NT2/D1 (cell line): ENCODE results near the gene WDR45B.

Experiments used
- DNase-seq: peaks from one replicate; pipeline ENCODE4 v3.0.0-alpha.2; 2011; ENCODE audit warnings: low read depth, low spot score
- H3K27me3 ChIP-seq: 2 replicates; pipeline ENCODE4 v1.6.0; 2011; ENCODE audit warnings: mild to moderate bottlenecking; ENCODE audit not compliant: insufficient read length, insufficient read depth
- H3K36me3 ChIP-seq: 2 replicates; pipeline ENCODE4 v1.6.1; 2011; ENCODE audit warnings: mild to moderate bottlenecking, low read length, mixed read lengths; ENCODE audit not compliant: insufficient read depth, insufficient read length
- H3K4me1 ChIP-seq: 2 replicates; pipeline ENCODE4 v1.5.1; 2011; ENCODE audit not compliant: insufficient read depth, insufficient read length
- H3K4me3 ChIP-seq: 2 replicates; pipeline ENCODE4 v1.5.1; 2011; ENCODE audit warnings: low read depth; ENCODE audit not compliant: insufficient read length
- H3K9ac ChIP-seq: 2 replicates; pipeline ENCODE4 v1.6.0; 2011; ENCODE audit warnings: low read depth; ENCODE audit not compliant: insufficient read length
- H3K9me3 ChIP-seq: 2 replicates; pipeline ENCODE4 v1.5.1; 2011; ENCODE audit warnings: mild to moderate bottlenecking, low read length; ENCODE audit not compliant: insufficient read depth
- SUZ12 ChIP-seq: IDR thresholded peaks from 2 replicates; pipeline ENCODE4 v1.6.1; 2011; ENCODE audit not compliant: insufficient read length, insufficient read depth; ENCODE audit errors: extremely low read depth
- YY1 ChIP-seq: IDR thresholded peaks from 2 replicates; pipeline ENCODE4 v1.6.1; 2011; ENCODE audit not compliant: insufficient read length, insufficient read depth
- ZNF274 ChIP-seq: IDR thresholded peaks from 2 replicates; pipeline ENCODE4 v1.6.1; 2011; ENCODE audit warnings: mild to moderate bottlenecking, low read depth, low read length

Gene WDR45B

GRCh38 chr17:82661717-82662683, 13.8 kb upstream of the WDR45B start:
- DNase-seq, result no peak
- no peaks in the 10 kb centered on the region for H3K27me3 ChIP-seq
- peaks cover 6% of the 10 kb centered on the region for H3K4me1 ChIP-seq
- TF ChIP-seq YY1 (no peak), ZNF274 (no peak), SUZ12 (no peak)
- no peaks in the 10 kb centered on the region for H3K36me3 ChIP-seq
- H3K9ac ChIP-seq, result no peak overlapping the region
- peaks cover 8% of the 10 kb centered on the region; the same call in 1 of the 2 replicates for H3K9me3 ChIP-seq
- no peak overlapping the region for H3K4me3 ChIP-seq

GRCh38 chr17:82659886-82660285, 11.6 kb upstream of the WDR45B start:
- H3K4me1 ChIP-seq, result peaks cover 5% of the 10 kb centered on the region
- TF ChIP-seq YY1, result no peak
- TF ChIP-seq SUZ12, result no peak
- no peak for TF ChIP-seq ZNF274
- H3K9me3 ChIP-seq, result peaks cover 8% of the 10 kb centered on the region; the same call in 1 of the 2 replicates
- no peaks in the 10 kb centered on the region for H3K36me3 ChIP-seq
- H3K9ac ChIP-seq, result no peak overlapping the region
- no peak overlapping the region for H3K4me3 ChIP-seq
- H3K27me3 ChIP-seq, result no peaks in the 10 kb centered on the region
- DNase-seq, result no peak

GRCh38 chr17:82658796-82659452, 10.7 kb upstream of the WDR45B start:
- Histone ChIP-seq H3K4me3 (no peak overlapping the region), H3K9me3 (peaks cover 8% of the 10 kb centered on the region; the same call in 1 of the 2 replicates), H3K9ac (no peak overlapping the region), H3K4me1 (no peaks in the 10 kb centered on the region), H3K36me3 (no peaks in the 10 kb centered on the region), H3K27me3 (no peaks in the 10 kb centered on the region)
- TF ChIP-seq ZNF274 (no peak), YY1 (no peak), SUZ12 (no peak)
- DNase-seq, result no peak

GRCh38 chr17:82658331-82658730, 10.1 kb upstream of the WDR45B start:
- no peak overlapping the region for H3K9ac ChIP-seq

GRCh38 chr17:82657926-82658325, 9.7 kb upstream of the WDR45B start:
- Histone ChIP-seq H3K9me3 (peaks cover 8% of the 10 kb centered on the region; the same call in 1 of the 2 replicates), H3K36me3 (no peaks in the 10 kb centered on the region), H3K9ac (no peak overlapping the region), H3K4me1 (no peaks in the 10 kb centered on the region), H3K4me3 (no peak overlapping the region), H3K27me3 (no peaks in the 10 kb centered on the region)
- TF ChIP-seq YY1, result no peak
- no peak for TF ChIP-seq ZNF274
- TF ChIP-seq SUZ12, result no peak
- DNase-seq, result no peak

More at GRCh38 chr17:82658331-82658730, 10.1 kb upstream of the WDR45B start:
- DNase-seq, result no peak
- no peaks in the 10 kb centered on the region for H3K4me1 ChIP-seq
- no peaks in the 10 kb centered on the region for H3K36me3 ChIP-seq
- H3K9me3 ChIP-seq, result peaks cover 8% of the 10 kb centered on the region; the same call in 1 of the 2 replicates
- no peak for TF ChIP-seq ZNF274
- TF ChIP-seq YY1, result no peak
- no peak for TF ChIP-seq SUZ12
- no peak overlapping the region for H3K4me3 ChIP-seq
- H3K27me3 ChIP-seq, result no peaks in the 10 kb centered on the region

- H3K4me3 ChIP-seq, result no peak overlapping the region
- no peak for DNase-seq
- H3K9ac ChIP-seq, result no peak overlapping the region
- H3K4me1 ChIP-seq, result no peaks in the 10 kb centered on the region
- peaks cover 8% of the 10 kb centered on the region; the same call in 1 of the 2 replicates for H3K9me3 ChIP-seq
- TF ChIP-seq SUZ12 (no peak), ZNF274 (no peak), YY1 (no peak)
- no peaks in the 10 kb centered on the region for H3K36me3 ChIP-seq
- no peaks in the 10 kb centered on the region for H3K27me3 ChIP-seq
These were observed 8.0 kb upstream of the WDR45B start for GRCh38 chr17:82656266-82656665.

GRCh38 chr17:82655523-82655922, 7.3 kb upstream of the WDR45B start:
- peaks cover 2% of the 10 kb centered on the region for H3K4me1 ChIP-seq
- TF ChIP-seq ZNF274, result no peak
- no peak for TF ChIP-seq YY1
- TF ChIP-seq SUZ12, result no peak
- H3K27me3 ChIP-seq, result no peaks in the 10 kb centered on the region
- peaks cover 6% of the 10 kb centered on the region; the same call in 1 of the 2 replicates for H3K9me3 ChIP-seq
- H3K4me3 ChIP-seq, result no peak overlapping the region
- no peaks in the 10 kb centered on the region for H3K36me3 ChIP-seq
- no peak overlapping the region for H3K9ac ChIP-seq
- no peak for DNase-seq
